Gastroesophageal sphincter (tissue), 3 donors: ENCODE data around the gene BCL2L13.

Experiments used
- POLR2A ChIP-seq, 2 donors: fragments of 450-650 bp; IDR thresholded peaks; one replicate each; pipeline ENCODE4 v1.6.1; 2017; ENCODE audit warnings: antibody characterized with exemption in 2 of 2, mild to moderate bottlenecking in 2 of 2, moderate library complexity in 1 of 2
- POLR2AphosphoS5 ChIP-seq: sonication (generic); formaldehyde crosslinking; IDR thresholded peaks from one replicate; pipeline ENCODE4 v1.6.1; 2017; ENCODE audit warnings: antibody characterized with exemption
- TF ChIP-seq, protein P1 (sequence below), 4 experiments: fragments of 200-600 bp in 2 of 4; fragments of 450-650 bp in 2 of 4; sonication (generic) in 1 of 4; IDR thresholded peaks; one replicate each; pipeline ENCODE4 v1.5.1; 2017 to 2019; ENCODE audit warnings: antibody characterized with exemption in 4 of 4, mild to moderate bottlenecking in 2 of 4, moderate library complexity in 2 of 4

DNA sequence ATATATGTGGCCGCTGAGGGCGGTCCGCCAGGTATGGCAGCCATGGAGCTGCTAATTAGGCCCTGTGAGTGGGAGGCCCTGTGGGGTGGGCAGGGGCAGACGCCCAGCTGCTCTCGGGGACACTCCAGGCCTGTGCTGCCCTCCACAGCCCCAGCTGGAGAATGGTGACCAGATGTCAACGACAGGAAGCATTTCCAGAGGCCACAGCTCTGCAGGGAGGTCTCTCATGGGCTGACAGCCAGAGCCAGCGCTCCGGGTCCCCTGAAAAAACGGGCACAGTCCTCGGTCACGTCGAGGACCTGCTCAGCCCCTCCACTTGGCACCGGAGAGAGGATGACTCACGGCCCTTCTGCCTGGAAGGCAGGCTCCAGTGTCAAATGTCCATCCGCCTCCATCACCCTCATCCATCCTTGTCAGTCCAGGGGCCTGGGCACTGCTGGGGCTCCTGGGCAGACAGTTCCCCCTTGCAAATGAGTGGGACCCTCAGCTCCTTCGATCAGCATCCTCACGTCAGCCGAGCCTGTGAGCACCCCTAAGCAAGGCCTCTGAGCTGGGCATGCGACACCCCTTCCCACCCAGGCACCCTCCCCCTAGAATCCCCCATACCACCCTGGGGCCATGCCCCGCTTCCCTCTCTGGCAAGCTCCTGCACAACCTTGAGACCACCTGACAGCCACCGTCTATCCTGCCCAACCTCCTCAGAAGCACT, 133.8 kb downstream of the BCL2L13 start:
- TF ChIP-seq, protein P1, sequence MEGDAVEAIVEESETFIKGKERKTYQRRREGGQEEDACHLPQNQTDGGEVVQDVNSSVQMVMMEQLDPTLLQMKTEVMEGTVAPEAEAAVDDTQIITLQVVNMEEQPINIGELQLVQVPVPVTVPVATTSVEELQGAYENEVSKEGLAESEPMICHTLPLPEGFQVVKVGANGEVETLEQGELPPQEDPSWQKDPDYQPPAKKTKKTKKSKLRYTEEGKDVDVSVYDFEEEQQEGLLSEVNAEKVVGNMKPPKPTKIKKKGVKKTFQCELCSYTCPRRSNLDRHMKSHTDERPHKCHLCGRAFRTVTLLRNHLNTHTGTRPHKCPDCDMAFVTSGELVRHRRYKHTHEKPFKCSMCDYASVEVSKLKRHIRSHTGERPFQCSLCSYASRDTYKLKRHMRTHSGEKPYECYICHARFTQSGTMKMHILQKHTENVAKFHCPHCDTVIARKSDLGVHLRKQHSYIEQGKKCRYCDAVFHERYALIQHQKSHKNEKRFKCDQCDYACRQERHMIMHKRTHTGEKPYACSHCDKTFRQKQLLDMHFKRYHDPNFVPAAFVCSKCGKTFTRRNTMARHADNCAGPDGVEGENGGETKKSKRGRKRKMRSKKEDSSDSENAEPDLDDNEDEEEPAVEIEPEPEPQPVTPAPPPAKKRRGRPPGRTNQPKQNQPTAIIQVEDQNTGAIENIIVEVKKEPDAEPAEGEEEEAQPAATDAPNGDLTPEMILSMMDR (IDR thresholded peaks at IDR 0.05), result no peak
- no peak for TF ChIP-seq POLR2AphosphoS5
- TF ChIP-seq POLR2A (IDR thresholded peaks at IDR 0.05), result no peak
